Transverse colon (tissue), 4 donors: ENCODE measurements around the gene FBXO44. TPM values are rescaled to one million over a fixed set of nuclear protein-coding genes. Genes with fewer than 3 reads are reported as not detected.
A peak's percentile ranks its signal among the peaks of the same experiment; 100 is the strongest.

ENCODE experiments used
- DNase-seq: peaks from one replicate; pipeline ENCODE4 v3.0.0-alpha.2; 2019
- H3K27ac ChIP-seq, 4 donors: fragments of 200-600 bp; sonication (generic); 2 replicates each; pipeline ENCODE4 v1.5.1; 2016 to 2018; ENCODE audit warnings: inconsistent platforms in 4 of 4
- H3K27me3 ChIP-seq: fragments of 200-600 bp; sonication (generic); 2 replicates; pipeline ENCODE4 v1.5.1; 2017; ENCODE audit warnings: inconsistent platforms
- H3K36me3 ChIP-seq, 4 donors: fragments of 200-600 bp; sonication (generic); 2 replicates each; pipeline ENCODE4 v1.5.1; 2017 to 2019; ENCODE audit warnings: inconsistent platforms in 4 of 4
- H3K4me1 ChIP-seq, 4 donors: fragments of 200-600 bp; sonication (generic); 2 replicates each; pipeline ENCODE4 v1.5.1; 2017 to 2020; ENCODE audit warnings: inconsistent platforms in 4 of 4
- H3K4me3 ChIP-seq, 4 donors: fragments of 200-600 bp; sonication (generic); 1 replicate in 1 of 4; 2 replicates in 3 of 4; pipeline versions ENCODE4 v1.5.1 to v1.6.1; 2017 to 2019; ENCODE audit warnings: inconsistent platforms in 4 of 4
- H3K9me3 ChIP-seq, 2 donors: fragments of 200-600 bp; sonication (generic); 2 replicates each; pipeline ENCODE4 v1.5.1; 2017 to 2019; ENCODE audit warnings: inconsistent platforms in 2 of 2
- CTCF ChIP-seq, 5 experiments: fragments of 200-600 bp in 3 of 5; fragments of 450-650 bp in 2 of 5; sonication (generic) in 3 of 5; IDR thresholded peaks; 1 replicate in 2 of 5; 2 replicates in 3 of 5; pipeline ENCODE4 v1.5.1; 2016 to 2017; ENCODE audit warnings: antibody characterized with exemption in 5 of 5, inconsistent platforms in 3 of 5, mild to moderate bottlenecking in 2 of 5, moderate library complexity in 1 of 5
- EP300 ChIP-seq: sonication (generic); formaldehyde crosslinking; IDR thresholded peaks from one replicate; pipeline ENCODE4 v1.6.1; 2017; ENCODE audit warnings: antibody characterized with exemption, low read depth
- POLR2A ChIP-seq: fragments of 450-650 bp; IDR thresholded peaks from one replicate; pipeline ENCODE4 v1.6.1; 2016; ENCODE audit warnings: antibody characterized with exemption, mild to moderate bottlenecking, moderate library complexity
- POLR2AphosphoS5 ChIP-seq, 3 donors: sonication (generic); formaldehyde crosslinking; IDR thresholded peaks; one replicate each; pipeline ENCODE4 v1.6.1; 2016; ENCODE audit warnings: antibody characterized with exemption in 3 of 3
- WGBS, 2 donors: methylation state at CpG; one replicate each; pipeline ENCODE4 v1.1.5; 2018; ENCODE audit warnings: low coverage in 1 of 2; 5-methylcytosine and 5-hydroxymethylcytosine counted together
- in situ Hi-C, 4 donors: fragments of 200-750 bp; cut with MboI; loops; one replicate each; pipeline versions ENCODE4 v1.15.0 to v1.15.1; 2017; ENCODE audit warnings: low sequenced_read_pairs in 3 of 4, low pct_ligation_motif_present in 1 of 4, low pct_unique_long_range_greater_than_20kb in 1 of 4
- intact Hi-C: fragments of 100-400 bp; cut with DNase I; formaldehyde crosslinking; loops from one replicate; pipeline ENCODE4 v1.15.1; 2023; ENCODE audit warnings: low total_unique reads
- total RNA-seq, 4 donors: library from RNA; depleted of rRNA; stranded (reverse); fragments of >200 nt; gene quantifications; one replicate each; pipeline ENCODE4 v1.1.0, GENCODE V29; 2016

FBXO44 gene
- total RNA-seq, 4 donors from 2014 or later = 3.2 to 10.5 (median 6.9) TPM

GRCh38 chr1:11650331-11650991 lies 4.2 kb upstream of the FBXO44 start:
- peak; percentile 84 for DNase-seq
- TF ChIP-seq CTCF (IDR thresholded peaks at IDR 0.05) (peak; percentile 46 to 79 (median 58)), POLR2AphosphoS5 (IDR thresholded peaks at IDR 0.05) (no peak)
- intact Hi-C loops = loop anchor here (5.0 kb wide), 1 partner anchor 67 kb away; no protein-coding TSS in a partner anchor
- peaks cover 55% of the 10 kb centered on the region for H3K27me3 ChIP-seq
- H3K27ac ChIP-seq = no peak overlapping the region
- no peaks in the 10 kb centered on the region for H3K36me3 ChIP-seq
- H3K9me3 ChIP-seq = no peaks in the 10 kb centered on the region
- H3K4me1 ChIP-seq = peaks cover 17 to 43% (median 34%) of the 10 kb centered on the region in 4 donors
- H3K4me3 ChIP-seq = peak overlapping the region in 1 of 4 donors; percentile 27
- in situ Hi-C loops = no loop called here
- WGBS, 2 donors = 12% methylated on average over 19 of the region's 47 CpGs; no CpG with 5 or more reads in 1 of the 2 donors

- Histone ChIP-seq H3K27me3 (peaks cover 55% of the 10 kb centered on the region), H3K36me3 (no peaks in the 10 kb centered on the region), H3K4me3 (no peak overlapping the region), H3K9me3 (no peaks in the 10 kb centered on the region), H3K4me1 (peaks cover 22 to 47% (median 38%) of the 10 kb centered on the region in 4 donors), H3K27ac (no peak overlapping the region)
- TF ChIP-seq CTCF (IDR thresholded peaks at IDR 0.05) (no peak), POLR2A (no peak), EP300 (no peak), POLR2AphosphoS5 (IDR thresholded peaks at IDR 0.05) (no peak)
- WGBS, 2 donors = 84 to 96% methylated on average over 3 to 4 of the region's 4 CpGs
- intact Hi-C loops (loop anchor here (5.0 kb wide), 1 partner anchor 66 kb away; no protein-coding TSS in a partner anchor), in situ Hi-C loops (no loop called here)
- DNase-seq = no peak
Observed at GRCh38 chr1:11651017-11651416, 3.7 kb upstream of the FBXO44 start.

GRCh38 chr1:11652203-11652780 lies 2.4 kb upstream of the FBXO44 start:
- Histone ChIP-seq H3K27me3 (peaks cover 53% of the 10 kb centered on the region), H3K27ac (no peak overlapping the region), H3K4me1 (peaks cover 22 to 47% (median 38%) of the 10 kb centered on the region in 4 donors), H3K4me3 (no peak overlapping the region), H3K36me3 (no peaks in the 10 kb centered on the region), H3K9me3 (no peaks in the 10 kb centered on the region)
- no peak for DNase-seq
- WGBS, 2 donors = 82% methylated on average over 11 of the region's 11 CpGs; no CpG with 5 or more reads in 1 of the 2 donors
- in situ Hi-C loops = no loop called here
- TF ChIP-seq POLR2A = no peak
- TF ChIP-seq EP300 = no peak
- no peak for TF ChIP-seq CTCF (IDR thresholded peaks at IDR 0.05)
- TF ChIP-seq POLR2AphosphoS5 (IDR thresholded peaks at IDR 0.05) = no peak
- intact Hi-C loops = loop anchor here (5.0 kb wide), 1 partner anchor 65 kb away; no protein-coding TSS in a partner anchor

GRCh38 chr1:11653101-11653860 lies 1.4 kb upstream of the FBXO44 start:
- H3K4me3 ChIP-seq = no peak overlapping the region
- peaks cover 22 to 44% (median 36%) of the 10 kb centered on the region in 4 donors for H3K4me1 ChIP-seq
- intact Hi-C loops (loop anchor here (5.0 kb wide), 1 partner anchor 64 kb away; no protein-coding TSS in a partner anchor), in situ Hi-C loops (no loop called here)
- no peak overlapping the region for H3K27ac ChIP-seq
- no peaks in the 10 kb centered on the region for H3K9me3 ChIP-seq
- WGBS, 2 donors = 64 to 80% methylated on average over 2 to 17 of the region's 17 CpGs
- no peak for TF ChIP-seq POLR2AphosphoS5 (IDR thresholded peaks at IDR 0.05)
- no peak for TF ChIP-seq CTCF (IDR thresholded peaks at IDR 0.05)
- TF ChIP-seq POLR2A = no peak
- TF ChIP-seq EP300 = no peak
- DNase-seq = no peak
- peaks cover 43% of the 10 kb centered on the region for H3K27me3 ChIP-seq
- H3K36me3 ChIP-seq = no peaks in the 10 kb centered on the region
